ENCODE data around the gene SMIM23.

Gene SMIM23

GRCh38 chr5:171813813-171814490 is 28.3 kb downstream of the SMIM23 start:
- DNase-seq (ENCODE audit: low read depth, low spot score): no peak

- no peak for DNase-seq (ENCODE audit: low read depth, low spot score)
Observed at GRCh38 chr5:171816666-171817065, 31.0 kb downstream of the SMIM23 start.

- no peak for DNase-seq (ENCODE audit: low read depth, low spot score)
Observed at GRCh38 chr5:171820561-171820960, 34.9 kb downstream of the SMIM23 start.

DNA sequence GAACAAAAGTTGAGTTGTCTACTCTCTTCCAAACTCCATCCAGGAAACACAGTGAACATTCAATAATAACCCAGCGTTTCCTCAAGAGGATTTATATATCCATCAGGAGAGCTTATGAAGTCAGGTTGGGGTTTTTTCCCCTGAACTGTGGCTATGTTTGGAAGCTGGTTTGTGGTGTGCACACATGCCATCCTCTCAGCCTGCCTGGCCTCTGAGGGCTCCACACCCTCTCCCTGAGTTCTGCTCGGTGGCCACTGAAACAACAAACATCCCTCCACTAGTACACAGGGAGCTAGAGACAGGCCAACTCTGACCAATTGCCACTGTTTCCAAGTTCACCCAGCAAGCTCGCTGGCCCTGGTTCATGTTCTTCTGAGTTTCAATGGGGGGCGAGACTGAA is 35.7 kb downstream of the SMIM23 start:
- DNase-seq (ENCODE audit: low read depth, low spot score): no peak

GRCh38 chr5:171823269-171823668 is 37.7 kb downstream of the SMIM23 start:
- DNase-seq (ENCODE audit: low read depth, low spot score): no peak

DNA sequence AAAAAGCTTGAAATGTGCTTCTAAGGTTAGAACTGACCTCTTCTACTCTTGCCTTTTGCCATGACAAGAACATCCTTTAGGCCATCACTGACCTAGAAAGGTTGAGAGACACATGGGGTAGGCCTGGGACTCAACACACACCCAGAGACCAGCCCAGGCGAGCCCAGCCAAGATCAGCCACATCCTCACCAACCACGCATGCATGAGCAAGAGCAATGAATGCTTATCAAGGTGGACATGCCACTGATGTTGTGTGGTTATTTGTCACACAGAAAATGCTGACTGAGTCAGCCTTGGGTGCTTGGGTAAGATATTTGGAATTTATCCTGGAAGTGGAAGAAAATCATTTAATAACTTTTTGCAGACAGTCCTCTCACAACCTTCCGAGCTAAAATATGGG is 39.4 kb downstream of the SMIM23 start:
- DNase-seq (ENCODE audit: low read depth, low spot score): no peak

DNA sequence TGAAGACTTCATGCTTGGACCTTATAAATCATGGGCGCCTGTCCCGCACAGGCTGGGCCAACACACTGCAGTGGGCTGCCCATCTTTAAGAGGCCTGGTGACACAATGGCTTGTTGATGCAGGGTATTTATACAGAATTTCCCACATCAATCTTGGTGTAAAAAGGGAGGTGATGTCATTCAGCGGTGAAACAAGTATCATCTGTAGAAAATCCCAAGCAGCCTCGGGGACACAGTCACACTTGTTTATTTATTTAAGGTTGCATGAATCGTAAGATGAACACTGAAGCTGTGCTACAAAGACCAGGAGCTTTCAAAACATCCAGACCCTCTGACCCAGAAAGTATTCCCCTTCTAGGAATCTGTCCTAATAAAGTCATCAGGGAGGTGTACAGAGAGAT is 40.5 kb downstream of the SMIM23 start:
- DNase-seq (ENCODE audit: low read depth, low spot score): no peak

DNA sequence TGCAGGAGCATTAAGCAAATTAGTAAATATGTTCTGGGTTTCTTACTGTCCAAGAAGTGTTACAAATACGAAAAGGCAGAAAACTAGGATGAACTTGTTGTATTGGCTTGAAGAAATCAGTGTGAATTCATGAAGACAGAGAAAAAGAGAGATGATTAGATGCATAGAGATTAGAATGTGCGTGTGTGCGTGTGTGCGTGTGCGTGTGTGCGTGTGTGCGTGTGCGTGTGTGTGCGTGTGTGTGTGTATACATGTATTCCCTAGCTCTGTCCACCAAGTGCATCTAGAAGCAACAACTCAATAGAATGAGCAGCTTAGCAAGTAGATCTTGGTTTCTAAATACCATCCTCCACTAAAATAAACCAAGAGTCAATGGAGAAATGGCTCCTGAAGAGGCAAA is 41.5 kb downstream of the SMIM23 start:
- no peak for DNase-seq (ENCODE audit: low read depth, low spot score)

DNA sequence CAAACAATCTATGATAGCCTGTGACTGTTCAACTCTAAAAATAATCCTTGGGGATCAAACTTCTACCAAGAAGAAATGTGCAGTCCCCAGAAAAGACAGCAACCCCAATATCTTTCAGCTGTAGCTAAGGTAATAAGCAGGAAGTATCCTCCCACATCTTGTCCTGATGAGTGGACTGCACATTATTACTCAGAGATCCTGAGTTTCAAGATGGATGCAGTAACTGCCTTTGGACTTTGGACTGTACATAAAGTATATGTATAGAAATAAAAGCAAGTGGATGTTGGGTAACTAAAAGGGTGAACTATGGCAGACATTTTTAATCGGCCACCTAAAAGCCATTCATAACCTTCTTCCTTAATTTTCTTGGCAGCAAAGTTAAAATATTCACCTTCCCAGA is 45.1 kb downstream of the SMIM23 start:
- DNase-seq (ENCODE audit: low read depth, low spot score): no peak

GRCh38 chr5:171832775-171833174 is 47.2 kb downstream of the SMIM23 start:
- DNase-seq (ENCODE audit: low read depth, low spot score): no peak

DNA sequence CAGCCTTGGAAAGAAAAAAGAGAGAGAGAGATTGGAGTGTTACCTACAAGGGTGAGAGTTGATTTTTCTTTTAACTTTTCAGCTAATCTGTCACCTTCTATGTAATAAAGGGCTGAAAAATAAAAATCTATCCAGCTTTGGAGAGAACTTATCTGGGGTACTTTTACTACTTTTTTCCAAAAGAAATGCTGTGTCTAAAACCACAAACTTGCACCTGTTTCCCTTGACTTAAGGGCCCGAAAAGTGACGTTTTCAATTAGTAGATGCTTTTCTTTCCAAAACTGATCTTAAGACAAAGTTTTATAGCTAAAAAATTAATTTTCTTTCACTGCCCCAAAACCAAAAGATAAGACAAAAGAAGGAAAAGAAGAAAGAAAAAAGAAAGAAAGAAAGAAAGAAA is 48.8 kb downstream of the SMIM23 start:
- DNase-seq (ENCODE audit: low read depth, low spot score): no peak

GRCh38 chr5:171835066-171835465 is 49.4 kb downstream of the SMIM23 start:
- no peak for DNase-seq (ENCODE audit: low read depth, low spot score)

GRCh38 chr5:171837522-171837921 is 51.9 kb downstream of the SMIM23 start:
- DNase-seq (ENCODE audit: low read depth, low spot score): no peak

DNA sequence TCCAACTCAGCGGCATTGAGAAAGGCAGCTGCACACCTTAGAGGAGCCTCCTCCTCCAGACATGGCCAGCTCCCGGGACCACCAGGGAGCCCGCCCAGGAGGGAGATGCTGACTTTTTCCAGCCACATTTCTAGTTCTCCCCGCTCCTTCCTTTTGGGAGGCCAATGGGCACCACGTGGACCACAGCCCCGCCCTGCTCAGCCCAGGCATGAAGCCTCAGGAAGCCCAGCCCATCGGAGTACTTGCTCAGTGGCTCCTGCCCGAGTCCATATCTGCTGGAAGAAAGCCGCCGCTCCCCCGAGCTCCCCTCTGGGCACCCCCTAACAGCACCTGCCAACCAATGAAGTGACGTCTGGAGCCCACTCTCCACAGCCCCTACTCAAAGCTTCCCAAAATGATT is 52.4 kb downstream of the SMIM23 start:
- no peak for DNase-seq (ENCODE audit: low read depth, low spot score)

- no peak for DNase-seq (ENCODE audit: low read depth, low spot score)
Observed at GRCh38 chr5:171839112-171839511, 53.5 kb downstream of the SMIM23 start.

GRCh38 chr5:171840066-171840465 is 54.4 kb downstream of the SMIM23 start:
- no peak for DNase-seq (ENCODE audit: low read depth, low spot score)

Measured in activated naive CD8-positive, alpha-beta T cell treated with anti-CD3 and anti-CD28 coated beads, Interleukin-2, amount 50 U/mL, for 16 hours (primary cell).